ENCODE results near the gene PTPN14.
"Not testable (repeated sequence)": the region's sequence is repeated elsewhere in the genome, so short reads cannot be mapped to it uniquely, and the experiment has no call there.

Gene PTPN14

GRCh38 chr1:214551436-214552173 is at the start of gene PTPN14:
Gene PTPN14 (minus strand): TSS chr1:214551602. CDS start chr1:214464803, 86,799 bp downstream.
- DNase-seq = peak; percentile 87

- no peak for DNase-seq
Observed at GRCh38 chr1:214593158-214593557, 41.8 kb upstream of the PTPN14 start.

GRCh38 chr1:214591918-214592317 is 40.5 kb upstream of the PTPN14 start:
- not testable (repeated sequence) for DNase-seq

- no peak for DNase-seq
Observed at GRCh38 chr1:214590696-214591095, 39.3 kb upstream of the PTPN14 start.

- DNase-seq = no peak
Observed at GRCh38 chr1:214588963-214589597, 37.7 kb upstream of the PTPN14 start.

- no peak for DNase-seq
Observed at GRCh38 chr1:214587165-214587564, 35.8 kb upstream of the PTPN14 start.

- DNase-seq = no peak
Observed at GRCh38 chr1:214586621-214587020, 35.2 kb upstream of the PTPN14 start.

GRCh38 chr1:214584805-214585766 is 33.7 kb upstream of the PTPN14 start:
- DNase-seq = peak; percentile 30

- no peak for DNase-seq
Observed at GRCh38 chr1:214583824-214584554, 32.6 kb upstream of the PTPN14 start.

GRCh38 chr1:214583113-214583512 is 31.7 kb upstream of the PTPN14 start:
- DNase-seq = no peak

- peak; percentile 62 for DNase-seq
Observed at GRCh38 chr1:214582289-214582891, 31.0 kb upstream of the PTPN14 start.

GRCh38 chr1:214581785-214582184 is 30.4 kb upstream of the PTPN14 start:
- no peak for DNase-seq

GRCh38 chr1:214579183-214579582 is 27.8 kb upstream of the PTPN14 start:
- DNase-seq = no peak

- not testable (repeated sequence) for DNase-seq
Observed at GRCh38 chr1:214576120-214576519, 24.7 kb upstream of the PTPN14 start.

GRCh38 chr1:214574598-214575411 is 23.4 kb upstream of the PTPN14 start:
- no peak for DNase-seq

- no peak for DNase-seq
Observed at GRCh38 chr1:214573386-214574318, 22.2 kb upstream of the PTPN14 start.

GRCh38 chr1:214571281-214571680 is 19.9 kb upstream of the PTPN14 start:
- DNase-seq = no peak

- DNase-seq = no peak
Observed at GRCh38 chr1:214570442-214570841, 19.0 kb upstream of the PTPN14 start.

- DNase-seq = no peak
Observed at GRCh38 chr1:214569357-214570004, 18.1 kb upstream of the PTPN14 start.

- DNase-seq = no peak
Observed at GRCh38 chr1:214568328-214568727, 16.9 kb upstream of the PTPN14 start.
